ENCODE measurements around the gene ZNF688.

DNA sequence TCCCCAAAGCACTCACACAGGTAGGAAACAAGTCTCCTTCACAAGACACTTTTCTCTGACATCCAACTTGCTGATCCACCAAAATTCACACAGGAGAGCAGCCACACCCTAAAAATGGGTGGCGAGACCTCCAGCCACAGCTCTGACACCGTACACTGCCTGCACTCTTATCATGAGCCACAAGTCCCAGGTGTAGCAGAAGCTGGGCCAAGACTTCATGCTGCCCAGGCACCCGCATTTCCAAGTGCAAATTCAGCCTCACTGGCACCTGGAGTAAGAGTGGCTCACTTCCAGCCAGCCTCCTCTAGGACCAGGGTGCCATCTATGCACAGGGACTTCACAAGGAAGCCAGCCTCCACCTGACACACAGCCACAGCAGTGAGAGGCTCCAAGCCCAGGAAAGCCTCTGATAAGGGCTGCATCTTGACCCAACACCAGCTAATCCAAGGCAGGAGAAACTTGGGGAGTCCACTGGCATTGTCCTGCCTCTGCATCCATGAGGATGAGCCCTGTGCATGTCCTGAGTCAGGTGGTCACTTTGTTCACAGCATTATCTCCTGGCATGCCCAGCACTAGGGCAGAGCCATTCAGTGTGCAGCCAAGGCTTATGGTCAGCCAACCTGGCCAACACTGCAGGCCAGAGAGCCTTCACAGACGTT, 42.6 kb downstream of the ZNF688 start:
- TF ChIP-seq RAD21 (IDR thresholded peaks at IDR 0.05; ENCODE audit: low read depth) (no peak), ZNF274 (IDR thresholded peaks at IDR 0.05; ENCODE audit: low read depth, low read length) (no peak), EZH2 (IDR thresholded peaks at IDR 0.05) (no peak)
- TF ChIP-seq, protein P1, sequence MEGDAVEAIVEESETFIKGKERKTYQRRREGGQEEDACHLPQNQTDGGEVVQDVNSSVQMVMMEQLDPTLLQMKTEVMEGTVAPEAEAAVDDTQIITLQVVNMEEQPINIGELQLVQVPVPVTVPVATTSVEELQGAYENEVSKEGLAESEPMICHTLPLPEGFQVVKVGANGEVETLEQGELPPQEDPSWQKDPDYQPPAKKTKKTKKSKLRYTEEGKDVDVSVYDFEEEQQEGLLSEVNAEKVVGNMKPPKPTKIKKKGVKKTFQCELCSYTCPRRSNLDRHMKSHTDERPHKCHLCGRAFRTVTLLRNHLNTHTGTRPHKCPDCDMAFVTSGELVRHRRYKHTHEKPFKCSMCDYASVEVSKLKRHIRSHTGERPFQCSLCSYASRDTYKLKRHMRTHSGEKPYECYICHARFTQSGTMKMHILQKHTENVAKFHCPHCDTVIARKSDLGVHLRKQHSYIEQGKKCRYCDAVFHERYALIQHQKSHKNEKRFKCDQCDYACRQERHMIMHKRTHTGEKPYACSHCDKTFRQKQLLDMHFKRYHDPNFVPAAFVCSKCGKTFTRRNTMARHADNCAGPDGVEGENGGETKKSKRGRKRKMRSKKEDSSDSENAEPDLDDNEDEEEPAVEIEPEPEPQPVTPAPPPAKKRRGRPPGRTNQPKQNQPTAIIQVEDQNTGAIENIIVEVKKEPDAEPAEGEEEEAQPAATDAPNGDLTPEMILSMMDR (IDR thresholded peaks at IDR 0.05 in 2 of 3, conservative IDR thresholded peaks at IDR 0.05 in 1 of 3; ENCODE audit: borderline replicate concordance in 1 of 3, insufficient read depth in 1 of 3, low read depth in 2 of 3, low read length in 2 of 3) = no peak
- TF ChIP-seq, protein P2, sequence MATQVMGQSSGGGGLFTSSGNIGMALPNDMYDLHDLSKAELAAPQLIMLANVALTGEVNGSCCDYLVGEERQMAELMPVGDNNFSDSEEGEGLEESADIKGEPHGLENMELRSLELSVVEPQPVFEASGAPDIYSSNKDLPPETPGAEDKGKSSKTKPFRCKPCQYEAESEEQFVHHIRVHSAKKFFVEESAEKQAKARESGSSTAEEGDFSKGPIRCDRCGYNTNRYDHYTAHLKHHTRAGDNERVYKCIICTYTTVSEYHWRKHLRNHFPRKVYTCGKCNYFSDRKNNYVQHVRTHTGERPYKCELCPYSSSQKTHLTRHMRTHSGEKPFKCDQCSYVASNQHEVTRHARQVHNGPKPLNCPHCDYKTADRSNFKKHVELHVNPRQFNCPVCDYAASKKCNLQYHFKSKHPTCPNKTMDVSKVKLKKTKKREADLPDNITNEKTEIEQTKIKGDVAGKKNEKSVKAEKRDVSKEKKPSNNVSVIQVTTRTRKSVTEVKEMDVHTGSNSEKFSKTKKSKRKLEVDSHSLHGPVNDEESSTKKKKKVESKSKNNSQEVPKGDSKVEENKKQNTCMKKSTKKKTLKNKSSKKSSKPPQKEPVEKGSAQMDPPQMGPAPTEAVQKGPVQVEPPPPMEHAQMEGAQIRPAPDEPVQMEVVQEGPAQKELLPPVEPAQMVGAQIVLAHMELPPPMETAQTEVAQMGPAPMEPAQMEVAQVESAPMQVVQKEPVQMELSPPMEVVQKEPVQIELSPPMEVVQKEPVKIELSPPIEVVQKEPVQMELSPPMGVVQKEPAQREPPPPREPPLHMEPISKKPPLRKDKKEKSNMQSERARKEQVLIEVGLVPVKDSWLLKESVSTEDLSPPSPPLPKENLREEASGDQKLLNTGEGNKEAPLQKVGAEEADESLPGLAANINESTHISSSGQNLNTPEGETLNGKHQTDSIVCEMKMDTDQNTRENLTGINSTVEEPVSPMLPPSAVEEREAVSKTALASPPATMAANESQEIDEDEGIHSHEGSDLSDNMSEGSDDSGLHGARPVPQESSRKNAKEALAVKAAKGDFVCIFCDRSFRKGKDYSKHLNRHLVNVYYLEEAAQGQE (IDR thresholded peaks at IDR 0.05; ENCODE audit: low read depth) = no peak

Measured in HCT116 (cell line).